BJ (cell line): ENCODE results near the gene RGS19. TPM values are rescaled to one million over a fixed set of nuclear protein-coding genes. Genes with fewer than 3 reads are reported as not detected.

Source experiments
- CTCF ChIA-PET: fragments of 350-600 bp; formaldehyde crosslinking; extraction: SDS; loops from one replicate; lab custom pipeline; 2021; ENCODE audit warnings: antibody characterized with exemption, inconsistent platforms; lab: Yijun Ruan, JAX
- POLR2A ChIA-PET: fragments of 300-600 bp; sonication (Branson Sonifier 250); formaldehyde crosslinking; extraction: SDS; loops from one replicate; lab custom pipeline; 2021; ENCODE audit warnings: antibody characterized with exemption; lab: Charles Lee
- DNase-seq: peaks from one replicate; pipeline ENCODE4 v3.0.0-alpha.2; 2011; ENCODE audit warnings: low read depth
- H3K27me3 ChIP-seq: 2 replicates; pipeline ENCODE4 v1.6.0; 2011; ENCODE audit warnings: low read length; ENCODE audit not compliant: control insufficient read depth, insufficient read depth
- H3K36me3 ChIP-seq: 2 replicates; pipeline ENCODE4 v1.5.1; 2011; ENCODE audit warnings: low read length; ENCODE audit not compliant: control insufficient read depth, insufficient read depth
- H3K4me3 ChIP-seq: 2 replicates; pipeline ENCODE4 v1.5.1; 2011; ENCODE audit warnings: low read depth, mild to moderate bottlenecking, control low read depth, low read length
- polyA plus RNA-seq: library from polyadenylated mRNA; depleted of rRNA; stranded (reverse); fragments of >200 nt; gene quantifications from 2 replicates; pipeline ENCODE4 v1.2.3, GENCODE V29; 2011
- TF ChIP-seq, protein P1 (sequence below): IDR thresholded peaks from 2 replicates; pipeline ENCODE4 v1.5.1; 2011; ENCODE audit warnings: low read depth, mild to moderate bottlenecking, control low read depth, inconsistent platforms, low read length, moderate library complexity; ENCODE audit not compliant: insufficient read depth

The RGS19 gene
- polyA plus RNA-seq, 1 experiment: 14.5 TPM

- no peak for DNase-seq
- no peaks in the 10 kb centered on the region for H3K27me3 ChIP-seq
- peaks cover 41% of the 10 kb centered on the region for H3K36me3 ChIP-seq
- CTCF ChIA-PET: interaction anchor here (0.7 kb wide), 1 partner anchor 9 kb away, joined by 5 read pairs; no protein-coding TSS in a partner anchor
- no peak overlapping the region for H3K4me3 ChIP-seq
- POLR2A ChIA-PET: no interaction called here
- TF ChIP-seq, protein P1, sequence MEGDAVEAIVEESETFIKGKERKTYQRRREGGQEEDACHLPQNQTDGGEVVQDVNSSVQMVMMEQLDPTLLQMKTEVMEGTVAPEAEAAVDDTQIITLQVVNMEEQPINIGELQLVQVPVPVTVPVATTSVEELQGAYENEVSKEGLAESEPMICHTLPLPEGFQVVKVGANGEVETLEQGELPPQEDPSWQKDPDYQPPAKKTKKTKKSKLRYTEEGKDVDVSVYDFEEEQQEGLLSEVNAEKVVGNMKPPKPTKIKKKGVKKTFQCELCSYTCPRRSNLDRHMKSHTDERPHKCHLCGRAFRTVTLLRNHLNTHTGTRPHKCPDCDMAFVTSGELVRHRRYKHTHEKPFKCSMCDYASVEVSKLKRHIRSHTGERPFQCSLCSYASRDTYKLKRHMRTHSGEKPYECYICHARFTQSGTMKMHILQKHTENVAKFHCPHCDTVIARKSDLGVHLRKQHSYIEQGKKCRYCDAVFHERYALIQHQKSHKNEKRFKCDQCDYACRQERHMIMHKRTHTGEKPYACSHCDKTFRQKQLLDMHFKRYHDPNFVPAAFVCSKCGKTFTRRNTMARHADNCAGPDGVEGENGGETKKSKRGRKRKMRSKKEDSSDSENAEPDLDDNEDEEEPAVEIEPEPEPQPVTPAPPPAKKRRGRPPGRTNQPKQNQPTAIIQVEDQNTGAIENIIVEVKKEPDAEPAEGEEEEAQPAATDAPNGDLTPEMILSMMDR: no peak
These were observed 48.8 kb downstream of the RGS19 start for GRCh38 chr20:64030371-64031134.

- peaks cover 50% of the 10 kb centered on the region for H3K36me3 ChIP-seq
- no peak overlapping the region for H3K4me3 ChIP-seq
- DNase-seq: no peak
- CTCF ChIA-PET: interaction anchor here (0.7 kb wide), 1 partner anchor 10 kb away, joined by 5 read pairs; no protein-coding TSS in a partner anchor
- H3K27me3 ChIP-seq: no peaks in the 10 kb centered on the region
- TF ChIP-seq, protein P1: no peak
- POLR2A ChIA-PET: no interaction called here
These were observed 49.8 kb downstream of the RGS19 start for GRCh38 chr20:64029293-64030117.

DNA sequence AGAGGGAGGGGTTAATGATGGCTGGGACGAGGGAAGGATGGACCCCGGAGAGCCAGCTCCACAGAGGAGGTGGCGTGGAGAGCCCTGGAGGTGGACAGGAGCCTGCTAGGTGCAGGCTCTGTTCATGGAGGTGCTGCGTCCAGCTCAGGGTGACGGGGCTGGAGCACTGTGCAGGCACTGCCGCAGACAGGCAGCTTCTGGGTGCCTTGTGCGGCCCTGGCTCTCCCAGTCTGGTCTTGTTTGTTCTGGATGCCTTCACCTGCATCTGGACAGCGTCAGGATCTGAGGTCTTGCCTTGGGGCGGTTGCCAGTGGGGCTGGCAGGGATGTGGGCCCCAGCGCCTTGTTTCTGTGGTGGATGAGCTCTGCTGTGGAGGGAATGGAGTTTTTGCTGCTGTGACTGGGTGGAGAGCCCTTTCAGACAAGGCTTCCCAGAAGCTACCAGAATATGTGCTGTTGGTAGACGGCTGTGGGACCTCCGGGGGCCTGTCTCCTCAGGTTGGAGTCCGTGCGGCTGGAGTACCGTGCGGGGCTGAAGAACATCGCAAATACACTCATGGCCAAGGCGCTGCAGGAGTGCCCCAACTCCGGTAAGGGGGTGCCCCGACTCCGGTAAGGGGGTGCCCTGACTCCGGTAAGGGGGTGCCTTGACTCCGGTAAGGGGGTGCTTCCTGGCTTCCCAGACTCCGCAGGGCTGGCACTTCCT, 51.2 kb downstream of the RGS19 start:
- TF ChIP-seq, protein P1: no peak
- CTCF ChIA-PET: interaction anchor here (1.1 to 2.8 kb wide), 3 partner anchors 10 to 32 kb away, joined by 3 to 11 read pairs (median 3); no protein-coding TSS in a partner anchor
- no peaks in the 10 kb centered on the region for H3K27me3 ChIP-seq
- no peak for DNase-seq
- peaks cover 56% of the 10 kb centered on the region for H3K36me3 ChIP-seq
- no peak overlapping the region for H3K4me3 ChIP-seq
- POLR2A ChIA-PET: no interaction called here

DNA sequence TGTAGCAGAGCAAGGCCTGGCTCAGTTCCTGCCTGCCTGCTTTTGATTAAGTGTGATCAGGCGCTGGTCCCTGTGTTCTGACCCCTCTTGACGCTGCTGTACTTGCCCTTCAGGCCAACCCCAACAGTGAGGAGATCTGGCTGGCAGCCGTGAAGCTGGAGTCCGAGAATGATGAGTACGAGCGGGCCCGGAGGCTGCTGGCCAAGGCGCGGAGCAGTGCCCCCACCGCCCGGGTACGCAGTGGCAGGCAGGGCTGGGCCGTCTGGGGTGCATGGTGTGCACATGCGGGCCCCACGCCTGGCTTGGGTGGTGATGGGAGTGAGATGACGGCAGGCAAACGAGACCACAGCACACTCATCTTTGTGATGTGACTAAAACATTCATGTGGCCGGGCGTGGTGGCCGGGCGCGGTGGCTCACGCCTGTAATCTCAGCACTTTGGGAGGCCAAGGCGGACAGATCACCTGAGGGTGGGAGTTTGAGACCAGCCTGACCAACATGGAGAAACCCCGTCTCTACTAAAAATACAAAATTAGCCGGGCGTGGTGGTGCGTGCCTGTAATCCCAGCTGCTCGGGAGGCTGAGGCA, 53.4 kb downstream of the RGS19 start:
- Histone ChIP-seq H3K4me3 (no peak overlapping the region), H3K27me3 (no peaks in the 10 kb centered on the region), H3K36me3 (peaks cover 61% of the 10 kb centered on the region)
- TF ChIP-seq, protein P1: no peak
- DNase-seq: no peak
- ChIA-PET CTCF (interaction anchor here (0.6 kb wide), 1 partner anchor 1645 kb away, joined by 4 read pairs; no protein-coding TSS in a partner anchor), POLR2A (no interaction called here)
